Measurements from ENCODE around the gene GOLGA8S. TPM values are rescaled to one million over a fixed set of nuclear protein-coding genes. Genes with fewer than 3 reads are reported as not detected.
"Not testable (repeated sequence)": the region's sequence is repeated elsewhere in the genome, so short reads cannot be mapped to it uniquely, and the experiment has no call there.

The GOLGA8S gene
- total RNA-seq, 1 experiment from 2014 or later: 0.09 TPM

DNA sequence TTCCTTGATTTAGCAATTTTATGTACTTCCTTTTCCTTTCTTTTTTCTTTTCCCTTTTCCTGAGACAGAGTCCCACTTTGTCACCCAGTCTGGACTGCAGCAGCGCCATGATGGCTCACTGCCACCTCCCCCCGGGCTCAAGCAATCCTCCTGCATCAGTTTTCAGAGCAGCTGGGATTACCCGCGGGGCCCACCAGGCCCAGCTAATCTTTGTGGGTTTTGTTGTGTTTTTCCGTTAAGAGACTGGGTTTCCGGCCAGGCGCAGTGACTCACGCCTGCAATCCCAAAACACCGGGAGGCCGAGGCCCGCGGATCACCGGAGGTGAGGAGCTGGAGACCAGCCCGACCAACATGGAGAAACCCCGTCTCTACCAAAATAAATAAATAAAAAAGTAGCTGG is 17.7 kb downstream of the GOLGA8S start:
- ChIA-PET CTCF (no interaction called here), POLR2A (ENCODE audit: unreplicated experiment) (no interaction called here)
- BruUV-seq (replicated peaks): no TSS peak
- TF ChIP-seq CTCF (conservative IDR thresholded peaks at IDR 0.05) (no peak), EZH2 (IDR thresholded peaks at IDR 0.05; ENCODE audit: low read depth) (no peak)
- intact Hi-C loops (cut with micrococcal nuclease; ENCODE audit: unreplicated experiment): no loop called here
- Histone ChIP-seq H3K36me3 (ENCODE audit: low read depth) (no peaks in the 10 kb centered on the region), H3K4me3 (no peak overlapping the region), H3K4me1 (replicated peaks; ENCODE audit: insufficient read depth) (no peaks in the 10 kb centered on the region), H3K79me2 (ENCODE audit: low read depth) (no peaks in the 10 kb centered on the region), H3F3A (ENCODE audit: insufficient read depth, low read depth) (no peaks in the 10 kb centered on the region), H3K9me3 (ENCODE audit: insufficient read depth, low read depth) (no peaks in the 10 kb centered on the region), H3K4me2 (no peak overlapping the region), H3K27ac (no peak overlapping the region), H3K27me3 (ENCODE audit: insufficient read depth, low read depth) (peaks cover 27% of the 10 kb centered on the region), H4K20me1 (ENCODE audit: insufficient read depth) (no peaks in the 10 kb centered on the region), H3K9me2 (ENCODE audit: insufficient read depth) (no peaks in the 10 kb centered on the region), H2AFZ (no peak overlapping the region)
- DNase-seq: no peak

- H3K9me2 ChIP-seq (ENCODE audit: insufficient read depth); H3K36me3 ChIP-seq (ENCODE audit: low read depth); BruUV-seq (replicated peaks); CTCF ChIA-PET; H3K4me2 ChIP-seq; H2AFZ ChIP-seq; H3K79me2 ChIP-seq (ENCODE audit: low read depth); POLR2A ChIA-PET (ENCODE audit: unreplicated experiment); DNase-seq; H3K27ac ChIP-seq; H4K20me1 ChIP-seq (ENCODE audit: insufficient read depth); intact Hi-C loops (cut with micrococcal nuclease; ENCODE audit: unreplicated experiment); H3F3A ChIP-seq (ENCODE audit: insufficient read depth, low read depth); H3K9me3 ChIP-seq (ENCODE audit: insufficient read depth, low read depth); H3K4me1 ChIP-seq (replicated peaks; ENCODE audit: insufficient read depth); H3K4me3 ChIP-seq: not testable (repeated sequence)
- H3K27me3 ChIP-seq (ENCODE audit: insufficient read depth, low read depth): peaks cover 27% of the 10 kb centered on the region
Observed at GRCh38 chr15:23372891-23373600, 18.5 kb downstream of the GOLGA8S start.

- H3K4me2 ChIP-seq; H3K79me2 ChIP-seq (ENCODE audit: low read depth); H3K36me3 ChIP-seq (ENCODE audit: low read depth); DNase-seq; H3K9me2 ChIP-seq (ENCODE audit: insufficient read depth); CTCF ChIA-PET; H3K27ac ChIP-seq; intact Hi-C loops (cut with micrococcal nuclease; ENCODE audit: unreplicated experiment); BruUV-seq (replicated peaks); H3F3A ChIP-seq (ENCODE audit: insufficient read depth, low read depth); H3K9me3 ChIP-seq (ENCODE audit: insufficient read depth, low read depth); H3K4me3 ChIP-seq; POLR2A ChIA-PET (ENCODE audit: unreplicated experiment); H2AFZ ChIP-seq; H3K4me1 ChIP-seq (replicated peaks; ENCODE audit: insufficient read depth); H4K20me1 ChIP-seq (ENCODE audit: insufficient read depth): not testable (repeated sequence)
- H3K27me3 ChIP-seq (ENCODE audit: insufficient read depth, low read depth): peaks cover 29% of the 10 kb centered on the region
Observed at GRCh38 chr15:23374226-23374625, 19.7 kb downstream of the GOLGA8S start.

GRCh38 chr15:23378946-23379345 is 24.4 kb downstream of the GOLGA8S start:
- BruUV-seq (replicated peaks); H3F3A ChIP-seq (ENCODE audit: insufficient read depth, low read depth); H3K36me3 ChIP-seq (ENCODE audit: low read depth); CTCF ChIA-PET; H3K4me1 ChIP-seq (replicated peaks; ENCODE audit: insufficient read depth); H3K79me2 ChIP-seq (ENCODE audit: low read depth); H3K9me3 ChIP-seq (ENCODE audit: insufficient read depth, low read depth); H2AFZ ChIP-seq; DNase-seq; H3K4me3 ChIP-seq; H3K27ac ChIP-seq; intact Hi-C loops (cut with micrococcal nuclease; ENCODE audit: unreplicated experiment); H3K4me2 ChIP-seq; H4K20me1 ChIP-seq (ENCODE audit: insufficient read depth); H3K9me2 ChIP-seq (ENCODE audit: insufficient read depth); POLR2A ChIA-PET (ENCODE audit: unreplicated experiment): not testable (repeated sequence)
- H3K27me3 ChIP-seq (ENCODE audit: insufficient read depth, low read depth): peaks cover 42% of the 10 kb centered on the region

DNA sequence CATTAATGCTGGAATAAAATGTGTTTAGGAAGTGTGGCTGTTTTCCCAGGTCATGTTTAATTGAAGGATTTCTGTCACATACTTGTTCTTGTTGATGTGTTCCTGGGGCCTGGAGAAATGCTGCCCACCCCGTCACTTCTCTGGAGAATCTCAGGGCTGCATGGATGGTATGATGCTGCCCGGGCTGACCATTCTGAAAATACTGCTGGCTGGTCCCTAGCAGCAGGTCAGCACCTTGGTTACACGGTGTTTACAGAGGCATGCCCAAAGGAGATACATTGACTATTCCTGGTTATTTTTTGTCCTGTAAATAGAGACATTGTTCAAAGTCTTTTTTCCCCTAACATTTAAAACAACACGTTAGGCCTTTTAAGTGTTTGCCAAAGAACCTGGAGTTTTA is 26.2 kb downstream of the GOLGA8S start:
- H3K4me3 ChIP-seq: not testable (repeated sequence)

DNA sequence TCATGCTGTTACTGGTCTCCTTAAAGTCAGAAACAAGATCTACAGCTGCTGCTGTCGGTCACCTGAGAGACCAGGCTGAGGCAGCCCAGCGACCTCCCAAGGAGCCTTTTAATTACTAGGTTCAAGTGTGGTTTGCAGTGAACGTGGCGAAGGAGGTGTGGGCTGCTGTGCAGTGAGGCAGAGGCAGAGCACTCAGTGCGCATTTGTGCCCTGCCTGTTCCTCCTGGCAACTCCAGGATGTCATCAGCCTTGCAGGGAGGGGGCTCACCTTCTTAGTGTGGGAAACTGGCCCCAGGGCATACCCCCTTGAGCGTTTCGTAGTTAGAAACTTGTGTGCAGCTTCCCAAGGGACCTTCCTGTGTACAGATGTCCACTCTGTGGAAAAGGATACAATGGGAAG is 26.6 kb downstream of the GOLGA8S start:
- H3K9me2 ChIP-seq (ENCODE audit: insufficient read depth); H3K4me2 ChIP-seq; H2AFZ ChIP-seq; BruUV-seq (replicated peaks); H4K20me1 ChIP-seq (ENCODE audit: insufficient read depth); H3K4me3 ChIP-seq; H3F3A ChIP-seq (ENCODE audit: insufficient read depth, low read depth); H3K79me2 ChIP-seq (ENCODE audit: low read depth); H3K9me3 ChIP-seq (ENCODE audit: insufficient read depth, low read depth); CTCF ChIA-PET; POLR2A ChIA-PET (ENCODE audit: unreplicated experiment); intact Hi-C loops (cut with micrococcal nuclease; ENCODE audit: unreplicated experiment); H3K36me3 ChIP-seq (ENCODE audit: low read depth); H3K4me1 ChIP-seq (replicated peaks; ENCODE audit: insufficient read depth); DNase-seq; H3K27ac ChIP-seq: not testable (repeated sequence)
- H3K27me3 ChIP-seq (ENCODE audit: insufficient read depth, low read depth): peaks cover 62% of the 10 kb centered on the region

More for the DNA sequence above, 26.2 kb downstream of the GOLGA8S start:
- BruUV-seq (replicated peaks); H3K79me2 ChIP-seq (ENCODE audit: low read depth); CTCF ChIA-PET; POLR2A ChIA-PET (ENCODE audit: unreplicated experiment); H4K20me1 ChIP-seq (ENCODE audit: insufficient read depth); H3F3A ChIP-seq (ENCODE audit: insufficient read depth, low read depth); H3K4me2 ChIP-seq; H3K4me1 ChIP-seq (replicated peaks; ENCODE audit: insufficient read depth); H3K36me3 ChIP-seq (ENCODE audit: low read depth); DNase-seq; H3K9me3 ChIP-seq (ENCODE audit: insufficient read depth, low read depth); H2AFZ ChIP-seq; intact Hi-C loops (cut with micrococcal nuclease; ENCODE audit: unreplicated experiment); H3K27ac ChIP-seq; H3K9me2 ChIP-seq (ENCODE audit: insufficient read depth): not testable (repeated sequence)
- H3K27me3 ChIP-seq (ENCODE audit: insufficient read depth, low read depth): peaks cover 58% of the 10 kb centered on the region

Data from PC-9 (cell line).